Testis (tissue), 3 donors: ENCODE results near the gene ALDH3B2. TPM values are rescaled to one million over a fixed set of nuclear protein-coding genes. Genes with fewer than 3 reads are reported as not detected.

Experiments used
- DNase-seq: peaks from one replicate; pipeline ENCODE4 v3.0.0-alpha.2; 2019
- H3K27ac ChIP-seq, 2 donors: fragments of 200-600 bp; sonication (generic); one replicate each; pipeline ENCODE4 v1.5.1; 2019
- H3K27me3 ChIP-seq: fragments of 200-600 bp; sonication (generic); one replicate; pipeline ENCODE4 v1.5.1; 2019
- H3K36me3 ChIP-seq: fragments of 200-600 bp; sonication (generic); one replicate; pipeline ENCODE4 v1.5.1; 2017; ENCODE audit warnings: low read depth; ENCODE audit errors: missing control alignments
- H3K4me1 ChIP-seq: fragments of 200-600 bp; sonication (generic); one replicate; pipeline ENCODE4 v1.5.1; 2019
- H3K4me3 ChIP-seq, 2 donors: fragments of 200-600 bp; sonication (generic); one replicate each; pipeline ENCODE4 v1.5.1; 2017 to 2019
- H3K9me3 ChIP-seq: fragments of 200-600 bp; sonication (generic); one replicate; pipeline ENCODE4 v1.5.1; 2017
- POLR2A ChIP-seq: fragments of 450-650 bp; IDR thresholded peaks from one replicate; pipeline ENCODE4 v1.6.1; 2017; ENCODE audit warnings: antibody characterized with exemption, mild to moderate bottlenecking, moderate library complexity
- WGBS, 2 donors: methylation state at CpG; one replicate each; pipeline ENCODE4 v1.1.5; 2018; 5-methylcytosine and 5-hydroxymethylcytosine counted together
- intact Hi-C: fragments of 100-400 bp; cut with DNase I; formaldehyde crosslinking; loops from one replicate; pipeline ENCODE4 v1.15.1; 2023; ENCODE audit warnings: low total_unique reads
- polyA plus RNA-seq: library from polyadenylated mRNA; stranded (reverse); fragments of 350-450 nt; fragmentation: Illumina TruSeq; extraction: RNeasy Lipid Tissue Mini Kit (QIAGEN cat#74804); gene quantifications from one replicate; pipeline ENCODE4 v1.2.3, GENCODE V29; 2014; ENCODE audit warnings: low read depth, low replicate concordance; ENCODE audit not compliant: insufficient read depth
- total RNA-seq, 2 donors: library from RNA; depleted of rRNA; stranded (reverse); fragments of >200 nt; gene quantifications; one replicate each; pipeline ENCODE4 v1.2.3, GENCODE V29; 2016
- TF ChIP-seq, protein P1 (sequence below), 3 experiments: fragments of 450-650 bp in 2 of 3; fragments of 200-600 bp in 1 of 3; sonication (generic) in 1 of 3; IDR thresholded peaks; one replicate each; pipeline ENCODE4 v1.5.1; 2016 to 2019; ENCODE audit warnings: antibody characterized with exemption in 3 of 3, mild to moderate bottlenecking in 2 of 3, moderate library complexity in 1 of 3

ALDH3B2 gene
- total and polyA plus RNA-seq, 3 donors from 2014 or later, result 0.19 TPM; not detected in 2

GRCh38 chr11:67671211-67671520, 3.3 kb downstream of the ALDH3B2 start:
- intact Hi-C loops, result no loop called here
- no peaks in the 10 kb centered on the region for H3K27me3 ChIP-seq
- WGBS, 2 donors, result 70 to 81% methylated on average over 4 to 8 of the region's 8 CpGs

GRCh38 chr11:67670316-67671210, 3.9 kb downstream of the ALDH3B2 start:
- no peak for DNase-seq
- TF ChIP-seq POLR2A, result no peak
- TF ChIP-seq, protein P1, sequence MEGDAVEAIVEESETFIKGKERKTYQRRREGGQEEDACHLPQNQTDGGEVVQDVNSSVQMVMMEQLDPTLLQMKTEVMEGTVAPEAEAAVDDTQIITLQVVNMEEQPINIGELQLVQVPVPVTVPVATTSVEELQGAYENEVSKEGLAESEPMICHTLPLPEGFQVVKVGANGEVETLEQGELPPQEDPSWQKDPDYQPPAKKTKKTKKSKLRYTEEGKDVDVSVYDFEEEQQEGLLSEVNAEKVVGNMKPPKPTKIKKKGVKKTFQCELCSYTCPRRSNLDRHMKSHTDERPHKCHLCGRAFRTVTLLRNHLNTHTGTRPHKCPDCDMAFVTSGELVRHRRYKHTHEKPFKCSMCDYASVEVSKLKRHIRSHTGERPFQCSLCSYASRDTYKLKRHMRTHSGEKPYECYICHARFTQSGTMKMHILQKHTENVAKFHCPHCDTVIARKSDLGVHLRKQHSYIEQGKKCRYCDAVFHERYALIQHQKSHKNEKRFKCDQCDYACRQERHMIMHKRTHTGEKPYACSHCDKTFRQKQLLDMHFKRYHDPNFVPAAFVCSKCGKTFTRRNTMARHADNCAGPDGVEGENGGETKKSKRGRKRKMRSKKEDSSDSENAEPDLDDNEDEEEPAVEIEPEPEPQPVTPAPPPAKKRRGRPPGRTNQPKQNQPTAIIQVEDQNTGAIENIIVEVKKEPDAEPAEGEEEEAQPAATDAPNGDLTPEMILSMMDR (IDR thresholded peaks at IDR 0.05), result no peak

More at GRCh38 chr11:67671211-67671520, 3.3 kb downstream of the ALDH3B2 start:
- no peak for DNase-seq
- TF ChIP-seq, protein P1 (IDR thresholded peaks at IDR 0.05), result no peak
- Histone ChIP-seq H3K4me3 (no peak overlapping the region), H3K4me1 (no peaks in the 10 kb centered on the region), H3K9me3 (no peaks in the 10 kb centered on the region), H3K36me3 (no peaks in the 10 kb centered on the region), H3K27ac (no peak overlapping the region)

GRCh38 chr11:67668192-67668551, 6.3 kb downstream of the ALDH3B2 start:
- H3K36me3 ChIP-seq, result no peaks in the 10 kb centered on the region
- no peaks in the 10 kb centered on the region for H3K27me3 ChIP-seq
- 64 to 70% methylated on average over 4 to 5 of the region's 5 CpGs for WGBS, 2 donors
- H3K4me1 ChIP-seq, result no peaks in the 10 kb centered on the region
- no peak overlapping the region for H3K4me3 ChIP-seq
- DNase-seq, result no peak
- TF ChIP-seq, protein P1 (IDR thresholded peaks at IDR 0.05), result no peak
- TF ChIP-seq POLR2A, result no peak
- H3K27ac ChIP-seq, result no peak overlapping the region
- intact Hi-C loops, result no loop called here
- H3K9me3 ChIP-seq, result no peaks in the 10 kb centered on the region

More at GRCh38 chr11:67670316-67671210, 3.9 kb downstream of the ALDH3B2 start:
- 81 to 85% methylated on average over 6 to 23 of the region's 23 CpGs for WGBS, 2 donors
- no peaks in the 10 kb centered on the region for H3K27me3 ChIP-seq
- no peak overlapping the region for H3K27ac ChIP-seq
- no peaks in the 10 kb centered on the region for H3K36me3 ChIP-seq
- intact Hi-C loops, result no loop called here
- H3K4me1 ChIP-seq, result no peaks in the 10 kb centered on the region
- H3K9me3 ChIP-seq, result no peaks in the 10 kb centered on the region
- no peak overlapping the region for H3K4me3 ChIP-seq

DNA sequence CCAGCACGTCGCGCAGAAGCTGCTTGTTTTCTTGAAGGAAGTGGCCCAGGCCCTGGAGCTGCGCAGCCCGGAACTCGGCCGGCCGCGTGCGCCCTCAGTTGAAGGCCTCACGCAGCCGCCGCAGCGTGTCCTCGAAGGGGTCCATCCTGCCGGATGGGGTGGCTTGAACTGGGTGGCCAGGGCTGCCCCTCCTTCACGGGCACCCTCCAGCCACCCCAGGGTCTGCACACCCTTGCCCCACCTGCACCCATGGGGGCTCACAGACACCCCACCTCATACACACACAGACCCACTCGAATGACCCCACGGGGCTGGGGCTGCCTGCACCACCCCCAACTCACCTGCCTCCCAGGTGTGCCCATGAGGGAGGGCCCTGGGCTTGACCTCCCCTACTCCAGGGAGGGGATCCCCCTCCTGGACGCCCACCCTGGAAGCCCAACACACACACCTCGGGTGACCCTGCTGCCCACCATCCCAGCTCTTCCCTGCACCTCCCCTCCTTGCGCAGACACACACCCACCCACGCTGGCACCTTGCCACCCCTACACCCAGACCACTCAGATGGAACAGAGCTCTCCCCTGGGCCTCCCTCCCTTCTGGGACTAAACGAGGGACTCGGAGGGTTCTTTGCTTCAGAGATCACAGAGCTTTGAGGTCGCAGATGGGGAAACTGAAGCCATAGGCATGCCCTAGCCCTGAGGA, 6.8 kb downstream of the ALDH3B2 start:
- no peaks in the 10 kb centered on the region for H3K9me3 ChIP-seq
- WGBS, 2 donors, result 61 to 79% methylated on average over 6 to 26 of the region's 26 CpGs
- no peaks in the 10 kb centered on the region for H3K36me3 ChIP-seq
- H3K4me1 ChIP-seq, result no peaks in the 10 kb centered on the region
- intact Hi-C loops, result no loop called here
- H3K27ac ChIP-seq, result no peak overlapping the region
- TF ChIP-seq POLR2A, result no peak
- TF ChIP-seq, protein P1 (IDR thresholded peaks at IDR 0.05), result no peak
- peak; percentile 11 for DNase-seq
- H3K4me3 ChIP-seq, result no peak overlapping the region
- no peaks in the 10 kb centered on the region for H3K27me3 ChIP-seq
